ENCODE measurements around the gene OSBPL7. TPM values are rescaled to one million over a fixed set of nuclear protein-coding genes. Genes with fewer than 3 reads are reported as not detected.

OSBPL7 gene
- total and polyA plus RNA-seq, 2 of the 4 experiments (the other 2 are of a cell fraction), result 5.2 to 14.5 TPM

GRCh38 chr17:47810200-47810821 lies 11.3 kb downstream of the OSBPL7 start:
- peak overlapping the region; percentile 6 for H2AK9ac ChIP-seq (replicated peaks; ENCODE audit: low read depth, low read length, poor library complexity)
- H3K23ac ChIP-seq (ENCODE audit: low read depth, low read length), result no peak overlapping the region
- BruUV-seq (replicated peaks), result no TSS peak
- no peak overlapping the region for H2AK5ac ChIP-seq (ENCODE audit: low read depth, low read length)
- H2BK120ac ChIP-seq (ENCODE audit: low read depth, low read length), result no peak overlapping the region
- H3K18ac ChIP-seq (ENCODE audit: low read depth, low read length), result no peak overlapping the region
- H3K4me1 ChIP-seq (ENCODE audit: control insufficient read depth, insufficient read depth, low read length), result peaks cover 3% of the 10 kb centered on the region; the same call in 1 of the 2 replicates
- dilution Hi-C loops (cut with HindIII; ENCODE audit: low sequenced_read_pairs, unreplicated experiment) (no loop called here), in situ Hi-C loops (cut with MboI; ENCODE audit: low sequenced_read_pairs) (no loop called here), intact Hi-C loops (cut with micrococcal nuclease) (no loop called here)
- H3K9me1 ChIP-seq (ENCODE audit: insufficient read depth, low read length), result 0 out of 2 replicates have a peak, but pooled peaks cover 2% of the 10 kb centered on the region
- no peak overlapping the region for H2BK15ac ChIP-seq (ENCODE audit: low read depth, low read length)
- no peak overlapping the region for H3K4ac ChIP-seq (ENCODE audit: low read depth, low read length)
- H4K91ac ChIP-seq (ENCODE audit: insufficient read depth, low read depth, low read length), result no peak overlapping the region
- no peak overlapping the region for H3K9ac ChIP-seq (ENCODE audit: low read depth, low read length)
- no peaks in the 10 kb centered on the region for H3K9me3 ChIP-seq (ENCODE audit: control insufficient read depth, insufficient read depth, low read length)
- no peak overlapping the region for H4K5ac ChIP-seq (ENCODE audit: low read depth, low read length)
- ATAC-seq (ENCODE audit: low read depth) (peak; percentile 91), DNase-seq (peak; percentile 87)
- H3K56ac ChIP-seq (ENCODE audit: extremely low read depth, insufficient read depth, low read length), result no peak overlapping the region
- H3K27ac ChIP-seq (ENCODE audit: insufficient read depth, low read length), result no peak overlapping the region
- peak; percentile 36; the same call in 1 of the 2 replicates for TF ChIP-seq USF2 (IDR thresholded peaks at IDR 0.05; ENCODE audit: low read depth, low read length)
- TF ChIP-seq BHLHE40 (IDR thresholded peaks at IDR 0.05; ENCODE audit: low read depth, low read length), result peak; percentile 39; the same call in 1 of the 2 replicates
- TF ChIP-seq FOS (IDR thresholded peaks at IDR 0.05; ENCODE audit: low read depth, low read length), result peak; percentile 93
- no peak for TF ChIP-seq POLR2A (IDR thresholded peaks at IDR 0.05; ENCODE audit: low read depth, low read length)
- no peak for TF ChIP-seq ELK1 (IDR thresholded peaks at IDR 0.05; ENCODE audit: borderline replicate concordance, low read depth, low read length)
- TF ChIP-seq RFX5 (IDR thresholded peaks at IDR 0.05; ENCODE audit: low read depth, low read length), result no peak
- no peak for TF ChIP-seq MXI1 (IDR thresholded peaks at IDR 0.05; ENCODE audit: borderline replicate concordance, low read depth, low read length)
- TF ChIP-seq MAZ (IDR thresholded peaks at IDR 0.05; ENCODE audit: borderline replicate concordance, low read depth, low read length), result no peak
- no peak for TF ChIP-seq SMC3 (IDR thresholded peaks at IDR 0.05; ENCODE audit: low read depth, low read length)
- no peak for TF ChIP-seq CEBPB (IDR thresholded peaks at IDR 0.05; ENCODE audit: low read depth, low read length)
- TF ChIP-seq CHD1 (IDR thresholded peaks at IDR 0.05; ENCODE audit: low read depth, low read length), result no peak
- peak; percentile 96 for TF ChIP-seq MAFK (IDR thresholded peaks at IDR 0.05; ENCODE audit: low read depth, low read length)
- no peak for TF ChIP-seq CTCF (conservative IDR thresholded peaks at IDR 0.05; ENCODE audit: low read depth, low read length)
- peak; percentile 84 for TF ChIP-seq NFE2L2 (IDR thresholded peaks at IDR 0.05; ENCODE audit: low read depth, low read length)
- TF ChIP-seq RAD21 (IDR thresholded peaks at IDR 0.05; ENCODE audit: low read length), result no peak
- peak; percentile 51 for TF ChIP-seq RCOR1 (IDR thresholded peaks at IDR 0.05; ENCODE audit: insufficient replicate concordance, low read length)
- peaks cover 37% of the 10 kb centered on the region for H4K20me1 ChIP-seq (ENCODE audit: insufficient read depth, low read length)
- WGBS, 2 experiments (ENCODE audit: extremely low coverage in 2 of 2, insufficient read length in 1 of 2), result no CpG with 5 or more reads among the region's 10 CpGs
- H2AFZ ChIP-seq (replicated peaks; ENCODE audit: low read length, poor library complexity), result no peak overlapping the region
- H3K79me1 ChIP-seq (ENCODE audit: low read depth in 1 of 2, low read length in 2 of 2), result no peaks in the 10 kb centered on the region
- no peak overlapping the region for H4K8ac ChIP-seq (ENCODE audit: low read depth in 2 of 2, low read length in 2 of 2)
- H3K4me3 ChIP-seq (ENCODE audit: insufficient read depth, low read depth, low read length), result no peak overlapping the region
- H3K14ac ChIP-seq (replicated peaks; ENCODE audit: low read depth, low read length), result no peak overlapping the region
- no peak overlapping the region for H2BK20ac ChIP-seq (ENCODE audit: low read depth, low read length)
- no peak overlapping the region for H3K4me2 ChIP-seq (ENCODE audit: low read depth, low read length)
- H2BK5ac ChIP-seq (ENCODE audit: low read depth, low read length, poor library complexity, severe bottlenecking), result no peak overlapping the region
- ChIA-PET CTCF (interaction anchor here (0.6 kb wide), 1 partner anchor 558 kb away, joined by 4 read pairs; no protein-coding TSS in a partner anchor), POLR2A (ENCODE audit: unreplicated experiment) (no interaction called here)
- H3K27me3 ChIP-seq (ENCODE audit: control insufficient read depth, insufficient read depth, low read length), result no peaks in the 10 kb centered on the region; the same call in 1 of the 2 replicates
- peaks cover 55% of the 10 kb centered on the region for H3K36me3 ChIP-seq (ENCODE audit: control insufficient read depth, insufficient read depth, low read length)

All from IMR-90 (cell line).